Measurements from ENCODE around the gene ZNF573.

DNA sequence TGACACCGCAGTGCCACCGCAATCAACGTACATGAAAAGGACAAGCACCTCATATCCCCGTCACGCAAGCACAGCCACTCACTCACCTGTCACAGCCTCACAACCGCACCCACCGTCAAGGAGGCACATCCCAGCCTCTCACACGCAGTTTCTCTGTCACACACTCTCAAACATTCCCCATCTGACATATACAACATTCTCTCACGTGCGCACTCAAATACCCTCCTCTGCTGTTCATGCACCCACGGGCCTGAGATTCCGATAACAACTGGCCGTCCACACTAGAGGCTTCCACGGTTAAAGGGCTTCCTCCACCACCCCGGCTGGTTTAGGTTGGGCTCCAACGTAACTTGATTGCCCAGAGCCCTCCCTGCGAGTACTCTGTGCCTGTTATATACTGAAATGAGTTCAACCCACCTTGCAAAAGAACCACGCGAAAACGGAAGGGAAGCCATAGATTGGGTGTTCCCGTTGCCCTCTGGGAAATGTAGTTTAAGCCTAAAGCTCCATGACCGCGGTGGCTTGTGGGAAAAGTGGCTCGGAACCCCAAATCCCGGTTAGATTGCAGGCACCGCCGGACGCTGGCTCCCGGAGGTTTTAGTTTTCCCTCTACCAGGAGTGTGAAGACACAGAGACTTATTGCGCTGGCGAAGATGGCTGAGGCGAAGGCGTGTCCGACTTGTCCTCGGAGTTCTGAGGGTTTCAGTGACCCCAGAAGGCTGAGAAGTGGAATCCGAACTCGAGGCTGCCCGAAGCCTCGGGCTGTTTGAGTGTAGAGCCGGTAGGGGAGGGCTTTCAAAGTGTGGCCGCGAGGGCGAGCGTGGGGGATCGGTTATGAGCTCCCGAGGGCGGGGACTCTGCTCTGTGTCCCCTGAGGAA, at the start of gene ZNF573:
- TF ChIP-seq, protein P1, sequence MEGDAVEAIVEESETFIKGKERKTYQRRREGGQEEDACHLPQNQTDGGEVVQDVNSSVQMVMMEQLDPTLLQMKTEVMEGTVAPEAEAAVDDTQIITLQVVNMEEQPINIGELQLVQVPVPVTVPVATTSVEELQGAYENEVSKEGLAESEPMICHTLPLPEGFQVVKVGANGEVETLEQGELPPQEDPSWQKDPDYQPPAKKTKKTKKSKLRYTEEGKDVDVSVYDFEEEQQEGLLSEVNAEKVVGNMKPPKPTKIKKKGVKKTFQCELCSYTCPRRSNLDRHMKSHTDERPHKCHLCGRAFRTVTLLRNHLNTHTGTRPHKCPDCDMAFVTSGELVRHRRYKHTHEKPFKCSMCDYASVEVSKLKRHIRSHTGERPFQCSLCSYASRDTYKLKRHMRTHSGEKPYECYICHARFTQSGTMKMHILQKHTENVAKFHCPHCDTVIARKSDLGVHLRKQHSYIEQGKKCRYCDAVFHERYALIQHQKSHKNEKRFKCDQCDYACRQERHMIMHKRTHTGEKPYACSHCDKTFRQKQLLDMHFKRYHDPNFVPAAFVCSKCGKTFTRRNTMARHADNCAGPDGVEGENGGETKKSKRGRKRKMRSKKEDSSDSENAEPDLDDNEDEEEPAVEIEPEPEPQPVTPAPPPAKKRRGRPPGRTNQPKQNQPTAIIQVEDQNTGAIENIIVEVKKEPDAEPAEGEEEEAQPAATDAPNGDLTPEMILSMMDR (IDR thresholded peaks at IDR 0.05) = peak; percentile 9 to 35 (median 22)
- TF ChIP-seq POLR2A (IDR thresholded peaks at IDR 0.05) = peak; percentile 46 to 52

All from uterus (tissue), 2 donors.